Measurements from ENCODE around the gene BEGAIN. TPM values are rescaled to one million over a fixed set of nuclear protein-coding genes. Genes with fewer than 3 reads are reported as not detected.

Gene BEGAIN
- total RNA-seq, 4 donors from 2014 or later: 3.5 to 7.1 (median 6.6) TPM

DNA sequence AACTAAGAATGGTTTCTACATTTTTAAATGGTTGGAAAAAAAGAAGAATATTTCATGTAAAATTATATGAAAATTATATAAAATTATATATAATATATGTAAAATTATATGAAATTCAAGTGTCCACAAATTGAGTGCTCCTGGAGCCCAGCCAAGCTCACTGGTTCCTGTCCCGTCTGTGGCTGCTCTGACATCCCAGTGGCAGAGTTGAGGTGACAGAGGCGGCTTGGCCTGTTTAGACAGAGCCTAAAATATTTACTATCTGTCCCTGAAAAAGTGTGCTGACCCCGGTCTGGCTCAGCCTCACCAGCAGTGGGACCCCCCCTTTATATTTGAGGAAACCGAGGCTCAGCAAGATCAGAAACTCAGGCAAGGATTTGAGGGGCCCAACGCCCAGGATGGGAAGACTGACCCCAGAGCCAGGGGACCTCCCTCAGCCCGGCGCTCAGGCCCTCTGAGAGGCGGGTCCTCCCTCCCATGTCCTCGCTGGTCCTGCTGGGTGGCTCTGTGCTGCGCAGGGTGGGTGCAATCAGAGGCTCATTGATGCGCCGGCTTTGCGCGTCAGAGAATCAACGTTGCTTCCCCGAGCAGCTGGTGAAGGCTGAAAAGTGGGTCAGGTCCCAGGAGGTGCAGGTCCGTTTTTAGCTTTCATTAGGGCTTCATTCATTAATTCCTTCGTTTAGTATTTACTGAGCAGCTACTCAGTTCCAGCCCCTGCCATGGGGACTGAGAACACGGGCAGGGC lies 21.5 kb upstream of the BEGAIN start:
- H3K27ac ChIP-seq (replicated peaks in 1 of 4): no peak overlapping the region
- no peaks in the 10 kb centered on the region for H3K36me3 ChIP-seq
- intact Hi-C loops (cut with DNase I): no loop called here
- TF ChIP-seq, protein P1, sequence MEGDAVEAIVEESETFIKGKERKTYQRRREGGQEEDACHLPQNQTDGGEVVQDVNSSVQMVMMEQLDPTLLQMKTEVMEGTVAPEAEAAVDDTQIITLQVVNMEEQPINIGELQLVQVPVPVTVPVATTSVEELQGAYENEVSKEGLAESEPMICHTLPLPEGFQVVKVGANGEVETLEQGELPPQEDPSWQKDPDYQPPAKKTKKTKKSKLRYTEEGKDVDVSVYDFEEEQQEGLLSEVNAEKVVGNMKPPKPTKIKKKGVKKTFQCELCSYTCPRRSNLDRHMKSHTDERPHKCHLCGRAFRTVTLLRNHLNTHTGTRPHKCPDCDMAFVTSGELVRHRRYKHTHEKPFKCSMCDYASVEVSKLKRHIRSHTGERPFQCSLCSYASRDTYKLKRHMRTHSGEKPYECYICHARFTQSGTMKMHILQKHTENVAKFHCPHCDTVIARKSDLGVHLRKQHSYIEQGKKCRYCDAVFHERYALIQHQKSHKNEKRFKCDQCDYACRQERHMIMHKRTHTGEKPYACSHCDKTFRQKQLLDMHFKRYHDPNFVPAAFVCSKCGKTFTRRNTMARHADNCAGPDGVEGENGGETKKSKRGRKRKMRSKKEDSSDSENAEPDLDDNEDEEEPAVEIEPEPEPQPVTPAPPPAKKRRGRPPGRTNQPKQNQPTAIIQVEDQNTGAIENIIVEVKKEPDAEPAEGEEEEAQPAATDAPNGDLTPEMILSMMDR (IDR thresholded peaks at IDR 0.05): no peak
- no peak for TF ChIP-seq EP300 (IDR thresholded peaks at IDR 0.05)
- TF ChIP-seq POLR2A (IDR thresholded peaks at IDR 0.05; ENCODE audit: low read depth): no peak
- no peak for TF ChIP-seq POLR2AphosphoS5 (IDR thresholded peaks at IDR 0.05)
- no peak overlapping the region for H3K4me3 ChIP-seq
- no peaks in the 10 kb centered on the region for H3K4me1 ChIP-seq
- no peak for DNase-seq (ENCODE audit: extremely low spot score)
- peaks cover 0 to 64% (median 0%) of the 10 kb centered on the region in 4 donors for H3K27me3 ChIP-seq
- WGBS: 86% methylated on average over 19 of the region's 19 CpGs
- H3K9me3 ChIP-seq: no peaks in the 10 kb centered on the region

DNA sequence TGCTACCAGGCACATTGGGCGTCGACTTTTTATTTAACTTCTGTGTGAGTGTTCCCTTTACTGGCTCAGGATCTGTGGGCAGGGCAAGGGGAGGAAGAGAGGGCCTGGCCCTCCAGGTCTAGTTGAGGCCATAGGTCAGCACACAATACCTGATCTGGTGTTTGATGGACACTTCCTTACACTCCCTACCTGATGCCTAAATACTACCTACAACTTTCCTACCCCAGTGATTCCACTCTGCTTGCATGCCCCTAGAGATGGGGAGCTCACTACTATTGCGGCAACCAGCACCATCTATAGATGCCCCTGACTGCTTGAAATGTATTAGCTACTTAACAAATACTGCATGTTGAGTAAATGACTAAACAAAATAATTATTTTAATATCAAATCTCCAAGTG lies 20.8 kb upstream of the BEGAIN start:
- no peaks in the 10 kb centered on the region for H3K9me3 ChIP-seq
- no peaks in the 10 kb centered on the region for H3K4me1 ChIP-seq
- no peak overlapping the region for H3K27ac ChIP-seq (replicated peaks in 1 of 4)
- 86% methylated on average over 3 of the region's 3 CpGs for WGBS
- no peaks in the 10 kb centered on the region for H3K36me3 ChIP-seq
- peaks cover 0 to 61% (median 0%) of the 10 kb centered on the region in 4 donors for H3K27me3 ChIP-seq
- no peak overlapping the region for H3K4me3 ChIP-seq
- no peak for DNase-seq (ENCODE audit: extremely low spot score)
- no peak for TF ChIP-seq POLR2A (IDR thresholded peaks at IDR 0.05; ENCODE audit: low read depth)
- TF ChIP-seq, protein P1 (IDR thresholded peaks at IDR 0.05): no peak
- no peak for TF ChIP-seq POLR2AphosphoS5 (IDR thresholded peaks at IDR 0.05)
- no peak for TF ChIP-seq EP300 (IDR thresholded peaks at IDR 0.05)
- intact Hi-C loops (cut with DNase I): no loop called here

DNA sequence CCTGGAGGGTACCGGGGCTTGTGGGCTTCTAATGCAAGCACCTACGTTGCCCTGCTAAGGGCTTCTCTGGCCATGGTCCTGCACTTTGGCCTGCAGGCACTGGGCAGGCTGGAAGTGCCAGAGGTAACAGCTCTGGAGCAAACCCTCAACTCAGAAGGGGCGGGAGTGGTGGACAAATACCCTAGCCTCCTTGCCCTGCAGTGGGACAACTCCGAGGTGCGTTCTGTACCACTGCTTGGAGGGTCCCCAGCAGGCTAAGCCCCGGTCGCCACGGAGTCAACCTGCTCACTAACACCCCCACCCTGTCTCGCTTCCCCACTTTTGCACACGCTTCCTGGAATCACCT lies 20.4 kb upstream of the BEGAIN start:
- TF ChIP-seq POLR2AphosphoS5 (IDR thresholded peaks at IDR 0.05) (no peak), EP300 (IDR thresholded peaks at IDR 0.05) (no peak), POLR2A (IDR thresholded peaks at IDR 0.05; ENCODE audit: low read depth) (no peak)
- TF ChIP-seq, protein P1 (IDR thresholded peaks at IDR 0.05): no peak
- no peak for DNase-seq (ENCODE audit: extremely low spot score)
- Histone ChIP-seq H3K27me3 (peaks cover 0 to 58% (median 0%) of the 10 kb centered on the region in 4 donors), H3K4me1 (no peaks in the 10 kb centered on the region), H3K36me3 (no peaks in the 10 kb centered on the region), H3K9me3 (no peaks in the 10 kb centered on the region), H3K27ac (replicated peaks in 1 of 4) (no peak overlapping the region), H3K4me3 (no peak overlapping the region)
- intact Hi-C loops (cut with DNase I): no loop called here
- 96% methylated on average over 8 of the region's 10 CpGs for WGBS

DNA sequence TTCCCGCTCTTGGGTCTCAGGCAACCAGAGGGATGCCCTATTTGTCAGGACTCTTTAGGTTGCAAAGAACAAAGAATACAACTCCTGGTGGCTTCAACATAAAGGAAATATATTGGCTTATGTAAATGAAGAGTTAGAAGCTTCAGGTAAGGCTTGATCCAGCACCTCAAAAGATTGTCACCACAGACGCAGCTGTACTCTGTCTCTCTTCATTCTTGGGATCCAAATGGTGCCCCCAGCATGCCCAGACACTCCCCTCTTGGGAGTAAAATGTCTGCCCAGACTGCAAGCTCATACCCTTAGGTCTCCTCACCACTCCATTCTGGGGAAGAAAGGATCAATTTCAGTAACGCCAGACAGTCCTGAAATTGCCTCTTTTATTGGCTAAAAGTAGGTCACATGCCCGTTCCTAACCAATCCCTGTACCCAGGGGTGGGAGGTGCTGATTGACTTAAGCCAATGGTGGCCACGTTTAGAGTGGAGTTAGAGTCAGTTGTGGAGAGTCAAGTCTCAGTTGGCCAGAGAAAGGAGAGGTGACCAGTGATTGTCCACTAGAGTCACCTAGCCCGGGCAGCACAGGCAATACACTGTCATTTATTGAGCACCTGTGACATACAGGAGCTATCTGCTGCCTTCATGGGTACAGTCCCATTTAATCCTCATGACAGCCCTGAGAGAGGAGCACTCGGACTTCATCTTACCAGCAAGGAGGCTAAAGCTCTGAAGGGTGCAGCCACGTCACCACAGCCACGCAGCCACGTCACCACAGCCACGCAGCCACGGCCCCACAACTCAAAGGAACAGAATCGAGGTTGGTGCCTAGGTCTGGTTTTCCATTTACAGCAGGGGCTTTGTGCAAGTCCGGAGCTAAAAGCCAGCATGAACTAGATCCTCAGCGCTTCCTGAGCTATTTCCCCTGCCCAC lies 19.7 kb upstream of the BEGAIN start:
- no peak for DNase-seq (ENCODE audit: extremely low spot score)
- 86% methylated on average over 6 of the region's 15 CpGs for WGBS
- no peaks in the 10 kb centered on the region for H3K36me3 ChIP-seq
- no peak for TF ChIP-seq EP300 (IDR thresholded peaks at IDR 0.05)
- no peak for TF ChIP-seq POLR2AphosphoS5 (IDR thresholded peaks at IDR 0.05)
- TF ChIP-seq, protein P1 (IDR thresholded peaks at IDR 0.05): no peak
- TF ChIP-seq POLR2A (IDR thresholded peaks at IDR 0.05; ENCODE audit: low read depth): no peak
- no peak overlapping the region for H3K27ac ChIP-seq (replicated peaks in 1 of 4)
- H3K9me3 ChIP-seq: peaks cover 0 to 4% (median 2%) of the 10 kb centered on the region in 4 donors
- intact Hi-C loops (cut with DNase I): no loop called here
- H3K4me3 ChIP-seq: no peak overlapping the region
- H3K27me3 ChIP-seq: peaks cover 0 to 58% (median 0%) of the 10 kb centered on the region in 4 donors
- H3K4me1 ChIP-seq: no peaks in the 10 kb centered on the region

Measured in esophagus muscularis mucosa (tissue), 4 donors.